HuH-7.5 (cell line): ENCODE results near the gene TMEM42.

Experiments
- DNase-seq: peaks from one replicate; pipeline ENCODE4 v3.0.0; 2011; ENCODE audit warnings: low spot score

TMEM42 gene

GRCh38 chr3:44910693-44911092 lies 49.0 kb downstream of the TMEM42 start:
- DNase-seq = no peak

GRCh38 chr3:44913868-44914468 lies 52.3 kb downstream of the TMEM42 start:
- DNase-seq = peak; percentile 77

- DNase-seq = peak; percentile 38
These were observed 53.2 kb downstream of the TMEM42 start for GRCh38 chr3:44914936-44915335.
